Peyer's patch (tissue), 4 donors: ENCODE results near the gene ANAPC16.

ENCODE experiments used
- CTCF ChIP-seq, 6 experiments: fragments of 450-650 bp in 4 of 6; fragments of 200-600 bp in 2 of 6; sonication (generic) in 1 of 6; IDR thresholded peaks; one replicate each; pipeline ENCODE4 v1.5.1; 2017 to 2019; ENCODE audit warnings: antibody characterized with exemption in 6 of 6, mild to moderate bottlenecking in 3 of 6, moderate library complexity in 1 of 6
- POLR2A ChIP-seq, 2 donors: fragments of 450-650 bp; IDR thresholded peaks; one replicate each; pipeline ENCODE4 v1.5.1; 2017; ENCODE audit warnings: antibody characterized with exemption in 2 of 2, mild to moderate bottlenecking in 2 of 2, moderate library complexity in 2 of 2

- no peak for TF ChIP-seq POLR2A (IDR thresholded peaks at IDR 0.05)
- no peak for TF ChIP-seq CTCF (IDR thresholded peaks at IDR 0.05)
Measured at GRCh38 chr10:72241691-72242252, 26.0 kb downstream of the ANAPC16 start.
